ENCODE data around the gene MAD1L1. TPM values are rescaled to one million over a fixed set of nuclear protein-coding genes. Genes with fewer than 3 reads are reported as not detected.

The MAD1L1 gene
- total RNA-seq, 2 donors from 2014 or later: 59.1 to 61.4 TPM

GRCh38 chr7:2276107-2276506, 43.4 kb upstream of the MAD1L1 start:
- WGBS, 2 experiments (ENCODE audit: insufficient coverage in 1 of 2, insufficient read length in 1 of 2): 91 to 97% methylated on average over 17 to 18 of the region's 18 CpGs
- Histone ChIP-seq H3K27me3 (ENCODE audit: control insufficient read depth, insufficient read depth, low read length, poor library complexity, severe bottlenecking) (no peaks in the 10 kb centered on the region), H3K27ac (ENCODE audit: low read depth, low read length) (no peak overlapping the region), H3K4me3 (ENCODE audit: low read length) (no peak overlapping the region), H3K4me1 (ENCODE audit: control insufficient read depth, insufficient read depth, low read length) (peaks cover 8% of the 10 kb centered on the region), H3K9ac (ENCODE audit: extremely low read depth, low read length, poor library complexity, severe bottlenecking) (no peak overlapping the region), H3K9me3 (ENCODE audit: control insufficient read depth, low read length) (no peaks in the 10 kb centered on the region), H3K36me3 (ENCODE audit: control insufficient read depth, insufficient read depth, low read length) (peaks cover 9% of the 10 kb centered on the region)
- no peaks in the 10 kb centered on the region for H3K27me3 Mint-ChIP-seq (ENCODE audit: insufficient read depth)
- TF ChIP-seq, protein P1, sequence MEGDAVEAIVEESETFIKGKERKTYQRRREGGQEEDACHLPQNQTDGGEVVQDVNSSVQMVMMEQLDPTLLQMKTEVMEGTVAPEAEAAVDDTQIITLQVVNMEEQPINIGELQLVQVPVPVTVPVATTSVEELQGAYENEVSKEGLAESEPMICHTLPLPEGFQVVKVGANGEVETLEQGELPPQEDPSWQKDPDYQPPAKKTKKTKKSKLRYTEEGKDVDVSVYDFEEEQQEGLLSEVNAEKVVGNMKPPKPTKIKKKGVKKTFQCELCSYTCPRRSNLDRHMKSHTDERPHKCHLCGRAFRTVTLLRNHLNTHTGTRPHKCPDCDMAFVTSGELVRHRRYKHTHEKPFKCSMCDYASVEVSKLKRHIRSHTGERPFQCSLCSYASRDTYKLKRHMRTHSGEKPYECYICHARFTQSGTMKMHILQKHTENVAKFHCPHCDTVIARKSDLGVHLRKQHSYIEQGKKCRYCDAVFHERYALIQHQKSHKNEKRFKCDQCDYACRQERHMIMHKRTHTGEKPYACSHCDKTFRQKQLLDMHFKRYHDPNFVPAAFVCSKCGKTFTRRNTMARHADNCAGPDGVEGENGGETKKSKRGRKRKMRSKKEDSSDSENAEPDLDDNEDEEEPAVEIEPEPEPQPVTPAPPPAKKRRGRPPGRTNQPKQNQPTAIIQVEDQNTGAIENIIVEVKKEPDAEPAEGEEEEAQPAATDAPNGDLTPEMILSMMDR (conservative IDR thresholded peaks at IDR 0.05): no peak
- peaks cover 39% of the 10 kb centered on the region for H3K36me3 Mint-ChIP-seq (ENCODE audit: low read depth)
- DNase-seq: no peak
- H3K4me1 Mint-ChIP-seq: peaks cover 11% of the 10 kb centered on the region
- no peaks in the 10 kb centered on the region for H3K9me3 Mint-ChIP-seq
- no peak overlapping the region for H3K4me3 Mint-ChIP-seq
- H3K27ac Mint-ChIP-seq: no peak overlapping the region

- TF ChIP-seq, protein P1 (conservative IDR thresholded peaks at IDR 0.05): no peak
- Mint-ChIP-seq H3K4me1 (peaks cover 17% of the 10 kb centered on the region), H3K27me3 (ENCODE audit: insufficient read depth) (no peaks in the 10 kb centered on the region), H3K27ac (no peak overlapping the region), H3K9me3 (no peaks in the 10 kb centered on the region), H3K36me3 (ENCODE audit: low read depth) (peaks cover 39% of the 10 kb centered on the region), H3K4me3 (no peak overlapping the region)
- Histone ChIP-seq H3K9ac (ENCODE audit: extremely low read depth, low read length, poor library complexity, severe bottlenecking) (no peak overlapping the region), H3K36me3 (ENCODE audit: control insufficient read depth, insufficient read depth, low read length) (peaks cover 12% of the 10 kb centered on the region), H3K9me3 (ENCODE audit: control insufficient read depth, low read length) (no peaks in the 10 kb centered on the region), H3K4me1 (ENCODE audit: control insufficient read depth, insufficient read depth, low read length) (peaks cover 14% of the 10 kb centered on the region), H3K27me3 (ENCODE audit: control insufficient read depth, insufficient read depth, low read length, poor library complexity, severe bottlenecking) (no peaks in the 10 kb centered on the region), H3K27ac (ENCODE audit: low read depth, low read length) (no peak overlapping the region), H3K4me3 (ENCODE audit: low read length) (no peak overlapping the region)
- 90 to 92% methylated on average over 15 to 18 of the region's 18 CpGs for WGBS, 2 experiments (ENCODE audit: insufficient coverage in 1 of 2, insufficient read length in 1 of 2)
- no peak for DNase-seq
These were observed 42.4 kb upstream of the MAD1L1 start for GRCh38 chr7:2275101-2275500.

GRCh38 chr7:2274666-2275065, 41.9 kb upstream of the MAD1L1 start:
- Histone ChIP-seq H3K27me3 (ENCODE audit: control insufficient read depth, insufficient read depth, low read length, poor library complexity, severe bottlenecking) (no peaks in the 10 kb centered on the region), H3K36me3 (ENCODE audit: control insufficient read depth, insufficient read depth, low read length) (peaks cover 12% of the 10 kb centered on the region), H3K9me3 (ENCODE audit: control insufficient read depth, low read length) (no peaks in the 10 kb centered on the region), H3K4me1 (ENCODE audit: control insufficient read depth, insufficient read depth, low read length) (peaks cover 18% of the 10 kb centered on the region), H3K27ac (ENCODE audit: low read depth, low read length) (no peak overlapping the region), H3K9ac (ENCODE audit: extremely low read depth, low read length, poor library complexity, severe bottlenecking) (no peak overlapping the region), H3K4me3 (ENCODE audit: low read length) (no peak overlapping the region)
- no peak for DNase-seq
- WGBS, 2 experiments (ENCODE audit: insufficient coverage in 1 of 2, insufficient read length in 1 of 2): 85 to 92% methylated on average over 6 to 7 of the region's 7 CpGs
- H3K36me3 Mint-ChIP-seq (ENCODE audit: low read depth): peaks cover 35% of the 10 kb centered on the region
- H3K4me1 Mint-ChIP-seq: peaks cover 21% of the 10 kb centered on the region
- H3K4me3 Mint-ChIP-seq: no peak overlapping the region
- TF ChIP-seq, protein P1 (conservative IDR thresholded peaks at IDR 0.05): no peak
- H3K9me3 Mint-ChIP-seq: no peaks in the 10 kb centered on the region
- no peaks in the 10 kb centered on the region for H3K27me3 Mint-ChIP-seq (ENCODE audit: insufficient read depth)
- H3K27ac Mint-ChIP-seq: no peak overlapping the region

Data from endodermal cell (in vitro differentiated cells).